ENCODE measurements around the gene LIN9.
"Not testable (repeated sequence)": the region's sequence is repeated elsewhere in the genome, so short reads cannot be mapped to it uniquely, and the experiment has no call there.

LIN9 gene

GRCh38 chr1:226351709-226352108, 42.7 kb upstream of the LIN9 start:
- no peak for DNase-seq (ENCODE audit: low read depth)
- no peak overlapping the region for H3K4me3 ChIP-seq (ENCODE audit: control insufficient read depth, low read depth, low read length)
- TF ChIP-seq, protein P1, sequence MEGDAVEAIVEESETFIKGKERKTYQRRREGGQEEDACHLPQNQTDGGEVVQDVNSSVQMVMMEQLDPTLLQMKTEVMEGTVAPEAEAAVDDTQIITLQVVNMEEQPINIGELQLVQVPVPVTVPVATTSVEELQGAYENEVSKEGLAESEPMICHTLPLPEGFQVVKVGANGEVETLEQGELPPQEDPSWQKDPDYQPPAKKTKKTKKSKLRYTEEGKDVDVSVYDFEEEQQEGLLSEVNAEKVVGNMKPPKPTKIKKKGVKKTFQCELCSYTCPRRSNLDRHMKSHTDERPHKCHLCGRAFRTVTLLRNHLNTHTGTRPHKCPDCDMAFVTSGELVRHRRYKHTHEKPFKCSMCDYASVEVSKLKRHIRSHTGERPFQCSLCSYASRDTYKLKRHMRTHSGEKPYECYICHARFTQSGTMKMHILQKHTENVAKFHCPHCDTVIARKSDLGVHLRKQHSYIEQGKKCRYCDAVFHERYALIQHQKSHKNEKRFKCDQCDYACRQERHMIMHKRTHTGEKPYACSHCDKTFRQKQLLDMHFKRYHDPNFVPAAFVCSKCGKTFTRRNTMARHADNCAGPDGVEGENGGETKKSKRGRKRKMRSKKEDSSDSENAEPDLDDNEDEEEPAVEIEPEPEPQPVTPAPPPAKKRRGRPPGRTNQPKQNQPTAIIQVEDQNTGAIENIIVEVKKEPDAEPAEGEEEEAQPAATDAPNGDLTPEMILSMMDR (IDR thresholded peaks at IDR 0.05; ENCODE audit: control insufficient read depth, insufficient read depth, low read depth, low read length, missing control alignments) = no peak

DNA sequence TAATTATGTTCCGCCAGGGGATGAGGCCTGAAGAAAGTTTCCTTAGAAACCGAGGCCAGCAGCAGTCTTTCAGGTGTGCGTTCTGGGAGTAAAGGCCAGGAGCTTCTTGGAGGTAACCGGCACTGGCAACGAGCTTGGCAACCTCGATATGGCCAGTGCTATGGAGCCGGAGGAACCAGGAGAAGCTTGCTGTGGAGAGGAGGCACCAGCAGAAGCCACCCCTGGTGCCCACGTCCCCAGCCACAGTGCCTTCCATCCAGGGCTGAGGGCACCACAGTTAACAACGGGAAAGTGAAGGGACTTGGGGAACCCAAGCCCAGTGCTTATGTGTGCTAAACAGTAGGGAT, 41.5 kb upstream of the LIN9 start:
- H3K4me3 ChIP-seq (ENCODE audit: control insufficient read depth, low read depth, low read length) = no peak overlapping the region
- TF ChIP-seq, protein P1 (IDR thresholded peaks at IDR 0.05; ENCODE audit: control insufficient read depth, insufficient read depth, low read depth, low read length, missing control alignments) = no peak
- no peak for DNase-seq (ENCODE audit: low read depth)

GRCh38 chr1:226349801-226350518, 41.0 kb upstream of the LIN9 start:
- no peak overlapping the region for H3K4me3 ChIP-seq (ENCODE audit: control insufficient read depth, low read depth, low read length)
- TF ChIP-seq, protein P1 (IDR thresholded peaks at IDR 0.05; ENCODE audit: control insufficient read depth, insufficient read depth, low read depth, low read length, missing control alignments) = no peak
- DNase-seq (ENCODE audit: low read depth) = no peak

DNA sequence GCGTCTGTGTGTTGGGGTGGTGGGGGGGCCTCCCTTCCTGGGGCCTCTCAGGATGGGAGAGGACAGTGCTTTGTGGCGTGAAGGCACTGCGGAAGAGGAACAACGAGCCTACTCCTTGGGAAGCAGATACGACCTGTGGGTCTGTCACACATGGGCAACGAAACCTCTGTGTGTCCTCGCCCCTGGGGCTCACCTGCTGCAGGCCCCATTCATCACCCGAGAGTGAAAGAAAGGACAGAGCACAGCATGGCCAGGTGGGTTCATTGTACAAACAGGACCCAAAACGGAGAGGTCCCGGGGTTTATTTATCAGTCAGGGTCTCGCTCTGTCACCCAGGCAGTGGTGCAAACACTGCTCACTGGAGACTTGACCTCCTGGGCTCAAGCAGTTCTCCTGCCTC, 40.1 kb upstream of the LIN9 start:
- no peak for DNase-seq (ENCODE audit: low read depth)
- H3K4me3 ChIP-seq (ENCODE audit: control insufficient read depth, low read depth, low read length) = no peak overlapping the region

GRCh38 chr1:226344441-226345259, 35.7 kb upstream of the LIN9 start:
- DNase-seq (ENCODE audit: low read depth) = no peak
- no peak overlapping the region for H3K4me3 ChIP-seq (ENCODE audit: control insufficient read depth, low read depth, low read length)
- TF ChIP-seq, protein P1 (IDR thresholded peaks at IDR 0.05; ENCODE audit: control insufficient read depth, insufficient read depth, low read depth, low read length, missing control alignments) = no peak

More for the DNA sequence above, 40.1 kb upstream of the LIN9 start:
- TF ChIP-seq, protein P1 (IDR thresholded peaks at IDR 0.05; ENCODE audit: control insufficient read depth, insufficient read depth, low read depth, low read length, missing control alignments) = no peak

DNA sequence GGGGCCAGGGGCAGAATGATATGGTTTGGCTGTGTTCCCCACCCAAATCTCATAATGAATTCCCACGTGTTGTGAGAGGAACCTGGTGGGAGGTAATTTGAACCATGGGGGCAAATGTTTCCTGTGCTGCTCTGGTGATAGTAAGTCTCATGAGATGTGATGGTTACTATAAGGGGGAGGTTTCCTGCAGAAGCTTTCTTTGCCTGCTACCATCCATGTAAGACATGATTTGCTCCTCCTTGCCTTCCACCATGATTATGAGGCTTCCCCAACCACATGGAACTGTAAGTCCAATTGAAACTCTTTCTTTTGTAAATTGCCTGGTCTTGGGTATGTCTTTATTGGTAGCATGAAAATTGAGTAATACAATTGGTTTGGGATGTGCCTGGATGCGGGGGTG, 33.7 kb upstream of the LIN9 start:
- DNase-seq (ENCODE audit: low read depth) = no peak
- TF ChIP-seq, protein P1 (IDR thresholded peaks at IDR 0.05; ENCODE audit: control insufficient read depth, insufficient read depth, low read depth, low read length, missing control alignments) = no peak
- no peak overlapping the region for H3K4me3 ChIP-seq (ENCODE audit: control insufficient read depth, low read depth, low read length)

DNA sequence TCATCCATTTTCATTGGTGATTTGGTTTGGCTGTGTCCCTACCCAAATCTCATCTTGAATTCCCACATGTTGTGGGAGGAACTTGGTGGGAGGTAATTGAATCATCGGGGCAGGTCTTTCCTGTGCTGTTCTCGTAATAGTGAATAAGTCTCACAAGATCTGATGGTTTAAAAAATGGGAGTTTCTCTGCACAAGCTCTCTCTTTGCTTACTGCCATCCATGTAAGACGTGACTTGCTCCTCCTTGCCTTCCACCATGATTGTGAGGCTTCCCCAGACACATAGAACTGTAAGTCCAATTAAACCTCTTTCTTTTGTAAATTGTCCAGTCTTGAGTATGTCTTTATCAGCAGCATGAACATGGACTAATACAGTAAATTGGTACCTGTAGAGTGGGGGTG, 31.1 kb upstream of the LIN9 start:
- not testable (repeated sequence) for DNase-seq (ENCODE audit: low read depth); H3K4me3 ChIP-seq (ENCODE audit: control insufficient read depth, low read depth, low read length)

All from AG09309 (cell line).